HG03280 (cell line): ENCODE measurements around the gene IPO4.
"Not testable (repeated sequence)": the region's sequence is repeated elsewhere in the genome, so short reads cannot be mapped to it uniquely, and the experiment has no call there.

Experiments used
- ATAC-seq: cut with Tn5 transposase; IDR thresholded peaks from one replicate; pipeline ENCODE4 v1.9.1; 2021; ENCODE audit warnings: mild to moderate bottlenecking, moderate library complexity; ENCODE audit not compliant: unreplicated experiment

Gene IPO4

GRCh38 chr14:24188251-24189058 is at the start of gene IPO4:
Gene IPO4, minus strand, starts transcription at chr14:24188816. Its CDS starts 29 bp downstream, at chr14:24188787.
- peak; percentile 90 for ATAC-seq

GRCh38 chr14:24238123-24238522 is 49.5 kb upstream of the IPO4 start:
- no peak for ATAC-seq

GRCh38 chr14:24237463-24237955 is 48.9 kb upstream of the IPO4 start:
- ATAC-seq: no peak

- no peak for ATAC-seq
Observed at GRCh38 chr14:24236689-24237462, 48.3 kb upstream of the IPO4 start.

- ATAC-seq: no peak
Observed at GRCh38 chr14:24235804-24236688, 47.4 kb upstream of the IPO4 start.

- ATAC-seq: no peak
Observed at GRCh38 chr14:24234095-24235005, 45.7 kb upstream of the IPO4 start.

- ATAC-seq: no peak
Observed at GRCh38 chr14:24233538-24233866, 44.9 kb upstream of the IPO4 start.

GRCh38 chr14:24232645-24233537 is 44.3 kb upstream of the IPO4 start, which contains the start of gene GMPR2:
Gene GMPR2, plus strand, starts transcription at chr14:24232929. Its CDS starts 325 bp downstream, at chr14:24233254.
- ATAC-seq: peak; percentile 43

- ATAC-seq: peak; percentile 78
Observed at GRCh38 chr14:24232121-24232644, 43.6 kb upstream of the IPO4 start, which contains the start of gene NEDD8. Gene NEDD8, minus strand, starts transcription at chr14:24232367. Its CDS starts 100 bp downstream, at chr14:24232267.

- ATAC-seq: no peak
Observed at GRCh38 chr14:24231263-24232120, 42.9 kb upstream of the IPO4 start.

GRCh38 chr14:24228902-24229301 is 40.3 kb upstream of the IPO4 start:
- ATAC-seq: no peak

- ATAC-seq: no peak
Observed at GRCh38 chr14:24226473-24226872, 37.9 kb upstream of the IPO4 start.

- ATAC-seq: no peak
Observed at GRCh38 chr14:24224618-24225071, 36.0 kb upstream of the IPO4 start.

GRCh38 chr14:24222987-24223386 is 34.4 kb upstream of the IPO4 start:
- ATAC-seq: not testable (repeated sequence)

- ATAC-seq: no peak
Observed at GRCh38 chr14:24219521-24219920, 30.9 kb upstream of the IPO4 start.

- no peak for ATAC-seq
Observed at GRCh38 chr14:24219080-24219479, 30.5 kb upstream of the IPO4 start.

GRCh38 chr14:24216876-24217275 is 28.3 kb upstream of the IPO4 start:
- ATAC-seq: not testable (repeated sequence)

GRCh38 chr14:24216345-24216699 is 27.7 kb upstream of the IPO4 start:
- ATAC-seq: no peak
